ENCODE measurements around the gene PDLIM3. TPM values are rescaled to one million over a fixed set of nuclear protein-coding genes. Genes with fewer than 3 reads are reported as not detected.

The PDLIM3 gene
- total and polyA plus RNA-seq, 2 experiments from 2014 or later: 10.0 to 29.3 TPM

GRCh38 chr4:185573651-185574199 is 38.4 kb upstream of the PDLIM3 start:
- TF ChIP-seq EZH2 (IDR thresholded peaks at IDR 0.05; ENCODE audit: borderline replicate concordance) (no peak), CTCF (IDR thresholded peaks at IDR 0.05; ENCODE audit: poor library complexity) (no peak), EZH2phosphoT487 (IDR thresholded peaks at IDR 0.05; ENCODE audit: low read depth, severe bottlenecking, unreplicated experiment) (no peak)
- H2AFZ ChIP-seq: peak overlapping the region; percentile 11
- 57% methylated on average over 10 of the region's 10 CpGs for WGBS (ENCODE audit: low lambda C conversion rate, missing lambda C conversion rate)
- no peaks in the 10 kb centered on the region for H3K36me3 ChIP-seq (replicated peaks; ENCODE audit: insufficient read depth, low read depth)
- no peaks in the 10 kb centered on the region for H3K27me3 ChIP-seq
- no peaks in the 10 kb centered on the region for H4K20me1 ChIP-seq (ENCODE audit: insufficient read depth, poor library complexity, severe bottlenecking)
- no peaks in the 10 kb centered on the region for H3K9me3 ChIP-seq (ENCODE audit: low read depth)
- H3K27ac ChIP-seq: peak overlapping the region; percentile 47
- no peaks in the 10 kb centered on the region for H3K9me2 ChIP-seq (replicated peaks; ENCODE audit: insufficient read depth)
- no peak overlapping the region for H3K4me2 ChIP-seq
- peaks cover 12% of the 10 kb centered on the region for H3K4me1 ChIP-seq (ENCODE audit: insufficient read depth)
- no peaks in the 10 kb centered on the region for H3K79me2 ChIP-seq
- peak; percentile 47 for DNase-seq (ENCODE audit: low spot score)
- H3K4me3 ChIP-seq: no peak overlapping the region

GRCh38 chr4:185570727-185571126 is 35.4 kb upstream of the PDLIM3 start:
- Histone ChIP-seq H4K20me1 (ENCODE audit: insufficient read depth, poor library complexity, severe bottlenecking) (no peaks in the 10 kb centered on the region), H3K27me3 (no peaks in the 10 kb centered on the region), H3K4me2 (no peak overlapping the region), H3K4me3 (no peak overlapping the region), H3K9me3 (ENCODE audit: low read depth) (no peaks in the 10 kb centered on the region), H3K4me1 (ENCODE audit: insufficient read depth) (peaks cover 23% of the 10 kb centered on the region), H3K36me3 (replicated peaks; ENCODE audit: insufficient read depth, low read depth) (no peaks in the 10 kb centered on the region), H3K79me2 (no peaks in the 10 kb centered on the region), H3K9me2 (replicated peaks; ENCODE audit: insufficient read depth) (no peaks in the 10 kb centered on the region), H3K27ac (no peak overlapping the region), H2AFZ (no peak overlapping the region)
- TF ChIP-seq CTCF (IDR thresholded peaks at IDR 0.05; ENCODE audit: poor library complexity): no peak
- no peak for TF ChIP-seq EZH2phosphoT487 (IDR thresholded peaks at IDR 0.05; ENCODE audit: low read depth, severe bottlenecking, unreplicated experiment)
- TF ChIP-seq EZH2 (IDR thresholded peaks at IDR 0.05; ENCODE audit: borderline replicate concordance): no peak
- WGBS (ENCODE audit: low lambda C conversion rate, missing lambda C conversion rate): 89% methylated on average over 3 of the region's 3 CpGs
- DNase-seq (ENCODE audit: low spot score): no peak

- no peak overlapping the region for H3K4me3 ChIP-seq
- H4K20me1 ChIP-seq (ENCODE audit: insufficient read depth, poor library complexity, severe bottlenecking): no peaks in the 10 kb centered on the region
- H3K9me2 ChIP-seq (replicated peaks; ENCODE audit: insufficient read depth): no peaks in the 10 kb centered on the region
- H3K9me3 ChIP-seq (ENCODE audit: low read depth): no peaks in the 10 kb centered on the region
- H3K36me3 ChIP-seq (replicated peaks; ENCODE audit: insufficient read depth, low read depth): no peaks in the 10 kb centered on the region
- no peaks in the 10 kb centered on the region for H3K79me2 ChIP-seq
- peak overlapping the region; percentile 17 for H3K4me2 ChIP-seq
- H3K27ac ChIP-seq: peak overlapping the region; percentile 93
- DNase-seq (ENCODE audit: low spot score): peak; percentile 59
- H2AFZ ChIP-seq: peak overlapping the region; percentile 11
- TF ChIP-seq EZH2phosphoT487 (IDR thresholded peaks at IDR 0.05; ENCODE audit: low read depth, severe bottlenecking, unreplicated experiment) (no peak), CTCF (IDR thresholded peaks at IDR 0.05; ENCODE audit: poor library complexity) (no peak), EZH2 (IDR thresholded peaks at IDR 0.05; ENCODE audit: borderline replicate concordance) (no peak)
- H3K4me1 ChIP-seq (ENCODE audit: insufficient read depth): peaks cover 23% of the 10 kb centered on the region
- H3K27me3 ChIP-seq: no peaks in the 10 kb centered on the region
- 68% methylated on average over 21 of the region's 21 CpGs for WGBS (ENCODE audit: low lambda C conversion rate, missing lambda C conversion rate)
These were observed 32.4 kb upstream of the PDLIM3 start for GRCh38 chr4:185567381-185568376.

Data from hepatocyte (in vitro differentiated cells).